OCI-LY1 (cell line): ENCODE results near the gene EPHA4.

Experiments used
- H2AFZ ChIP-seq: fragments of 200-600 bp; sonication (generic), shearing (Covaris generic); 2 replicates; pipeline ENCODE4 v1.6.0; 2014; ENCODE audit warnings: antibody characterized with exemption, mild to moderate bottlenecking, low read length
- H3F3A ChIP-seq: fragments of 200-600 bp; sonication (generic), shearing (Covaris generic); 2 replicates; pipeline ENCODE4 v1.6.0; 2014; ENCODE audit warnings: mild to moderate bottlenecking, antibody characterized with exemption, low read length, moderate library complexity; ENCODE audit not compliant: insufficient read depth
- H3K27ac ChIP-seq: fragments of 200-600 bp; sonication (generic); 2 replicates; pipeline ENCODE4 v1.5.1; 2014; ENCODE audit warnings: low read length, mixed run types, mild to moderate bottlenecking, low read depth; ENCODE audit not compliant: poor library complexity, severe bottlenecking
- H3K27me3 ChIP-seq: fragments of 200-600 bp; sonication (generic); 2 replicates; pipeline ENCODE4 v1.6.0; 2014; ENCODE audit warnings: antibody characterized with exemption, mild to moderate bottlenecking, low read length, moderate library complexity; ENCODE audit not compliant: insufficient read depth
- H3K36me3 ChIP-seq: fragments of 200-600 bp; sonication (generic); 2 replicates; pipeline ENCODE4 v1.6.1; 2014; ENCODE audit warnings: mild to moderate bottlenecking, antibody characterized with exemption, low read length, moderate library complexity, mixed read lengths; ENCODE audit not compliant: insufficient read depth
- H3K4me1 ChIP-seq: fragments of 200-600 bp; sonication (generic); 2 replicates; pipeline ENCODE4 v1.5.1; 2014; ENCODE audit warnings: mild to moderate bottlenecking, low read length, moderate library complexity; ENCODE audit not compliant: insufficient read depth, severe bottlenecking
- H3K4me2 ChIP-seq: fragments of 200-600 bp; sonication (generic), shearing (Covaris generic); 2 replicates; pipeline ENCODE4 v1.6.1; 2014; ENCODE audit warnings: low read length
- H3K4me3 ChIP-seq: fragments of 200-600 bp; sonication (generic); 2 replicates; pipeline ENCODE4 v1.5.1; 2014; ENCODE audit warnings: low read length, low read depth, mild to moderate bottlenecking, mixed read lengths; ENCODE audit not compliant: poor library complexity, severe bottlenecking
- H3K79me2 ChIP-seq: fragments of 200-600 bp; shearing (Covaris generic); 2 replicates; pipeline ENCODE4 v1.6.1; 2016; ENCODE audit warnings: mixed run types, low read length, mixed read lengths; ENCODE audit not compliant: insufficient read depth
- H3K9ac ChIP-seq: fragments of 200-600 bp; sonication (generic), shearing (Covaris generic); 2 replicates; pipeline ENCODE4 v1.6.1; 2014; ENCODE audit warnings: mild to moderate bottlenecking, low read length, mixed read lengths
- H3K9me2 ChIP-seq: fragments of 200-600 bp; sonication (generic), shearing (Covaris generic); 2 replicates; pipeline ENCODE4 v1.6.1; 2014; ENCODE audit warnings: low read depth, mild to moderate bottlenecking, low read length, mixed read lengths
- H3K9me3 ChIP-seq: fragments of 200-600 bp; shearing (Covaris generic); 2 replicates; pipeline ENCODE4 v1.6.1; 2014; ENCODE audit warnings: low read length, mixed read lengths
- H4K20me1 ChIP-seq: fragments of 200-600 bp; sonication (generic), shearing (Covaris generic); 2 replicates; pipeline ENCODE4 v1.6.0; 2016; ENCODE audit warnings: mild to moderate bottlenecking, low read length; ENCODE audit not compliant: insufficient read depth
- CTCF ChIP-seq: fragments of 200-600 bp; sonication (generic), shearing (Covaris generic); IDR thresholded peaks from 2 replicates; pipeline ENCODE4 v1.5.1; 2017; ENCODE audit warnings: mild to moderate bottlenecking, antibody characterized with exemption, low read length, moderate library complexity, mixed read lengths
- EZH2 ChIP-seq: fragments of 200-600 bp; sonication (generic), shearing (Covaris generic); IDR thresholded peaks from 2 replicates; pipeline ENCODE4 v1.8.0; 2017; ENCODE audit warnings: borderline replicate concordance, mixed run types, mild to moderate bottlenecking, antibody characterized with exemption, low read length, moderate library complexity, mixed read lengths

Gene EPHA4

GRCh38 chr2:221571551-221572218 lies 419 bp downstream of the EPHA4 start:
- Histone ChIP-seq H3K4me3 (no peak overlapping the region), H3K4me2 (no peak overlapping the region), H4K20me1 (no peaks in the 10 kb centered on the region)

DNA sequence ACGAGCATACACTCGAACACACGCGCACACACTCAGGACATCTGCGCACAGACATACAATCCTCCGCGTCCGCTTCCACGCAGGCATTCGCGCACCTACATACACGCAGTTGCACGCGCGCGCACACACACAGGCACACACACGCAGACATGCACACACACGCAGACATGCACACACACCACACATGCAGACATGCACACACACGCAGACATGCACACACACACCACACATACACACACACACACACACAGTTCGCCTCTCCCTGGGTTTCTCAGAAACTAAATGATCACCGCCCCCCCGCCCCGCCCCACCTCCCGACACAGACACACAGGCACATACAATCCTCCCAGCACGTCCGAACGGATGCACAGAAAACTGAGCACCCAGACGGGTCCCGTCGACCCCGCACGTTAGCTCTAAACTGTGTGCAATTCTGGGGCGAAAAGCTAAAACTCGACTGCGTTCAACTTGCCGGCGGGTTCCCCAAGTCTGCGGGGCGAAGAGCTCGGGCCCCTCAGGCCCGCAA lies 1.0 kb downstream of the EPHA4 start:
- H3K27me3 ChIP-seq = no peaks in the 10 kb centered on the region
- no peak overlapping the region for H3K27ac ChIP-seq
- no peaks in the 10 kb centered on the region for H3K9me3 ChIP-seq
- no peaks in the 10 kb centered on the region for H3F3A ChIP-seq
- no peaks in the 10 kb centered on the region for H3K4me1 ChIP-seq
- TF ChIP-seq EZH2 (no peak), CTCF (no peak)
- no peaks in the 10 kb centered on the region for H3K79me2 ChIP-seq
- no peak overlapping the region for H3K4me2 ChIP-seq
- H3K9me2 ChIP-seq = no peaks in the 10 kb centered on the region
- H3K4me3 ChIP-seq = no peak overlapping the region
- no peaks in the 10 kb centered on the region for H4K20me1 ChIP-seq
- H3K36me3 ChIP-seq = no peaks in the 10 kb centered on the region
- H2AFZ ChIP-seq = no peak overlapping the region
- no peak overlapping the region for H3K9ac ChIP-seq

More at GRCh38 chr2:221571551-221572218, 419 bp downstream of the EPHA4 start:
- TF ChIP-seq EZH2 (no peak), CTCF (no peak)
- H3K9me3 ChIP-seq = no peaks in the 10 kb centered on the region
- H3K9me2 ChIP-seq = no peaks in the 10 kb centered on the region
- H3K27me3 ChIP-seq = no peaks in the 10 kb centered on the region
- no peak overlapping the region for H2AFZ ChIP-seq
- H3K79me2 ChIP-seq = no peaks in the 10 kb centered on the region
- H3K4me1 ChIP-seq = no peaks in the 10 kb centered on the region
- no peak overlapping the region for H3K27ac ChIP-seq
- no peak overlapping the region for H3K9ac ChIP-seq
- H3K36me3 ChIP-seq = no peaks in the 10 kb centered on the region
- no peaks in the 10 kb centered on the region for H3F3A ChIP-seq

DNA sequence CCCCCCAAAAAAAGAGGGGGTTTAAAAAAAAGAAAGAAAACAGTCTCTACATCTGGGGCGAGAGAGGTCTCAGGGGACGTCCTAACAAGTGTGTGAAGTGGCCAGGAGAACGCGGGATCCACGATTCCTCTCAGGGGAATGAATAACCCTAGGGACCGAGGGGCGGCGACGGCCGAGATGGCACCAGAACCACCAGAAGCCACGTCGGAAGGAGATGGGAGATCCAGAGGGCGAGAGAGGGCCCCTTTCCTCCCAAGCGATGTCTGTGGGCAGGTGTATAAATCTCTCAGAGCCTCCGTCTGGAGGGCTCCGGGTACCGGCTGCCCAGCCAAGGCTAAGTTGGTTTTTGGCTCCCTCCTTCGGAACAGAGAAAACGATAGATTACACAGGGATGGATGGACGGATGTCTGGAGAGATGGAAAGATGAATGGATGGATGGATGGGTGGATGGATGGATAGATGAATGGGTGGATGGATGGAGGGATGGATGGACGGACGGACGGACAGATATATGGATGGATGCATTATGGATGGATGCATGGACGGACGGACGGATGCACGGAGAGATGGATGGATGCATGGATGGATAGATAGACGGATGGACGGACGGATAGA lies 1.7 kb downstream of the EPHA4 start:
- no peaks in the 10 kb centered on the region for H3K36me3 ChIP-seq
- TF ChIP-seq EZH2 = no peak
- TF ChIP-seq CTCF = no peak
- H3K9ac ChIP-seq = no peak overlapping the region
- H4K20me1 ChIP-seq = no peaks in the 10 kb centered on the region
- H3K9me3 ChIP-seq = no peaks in the 10 kb centered on the region
- H3K9me2 ChIP-seq = no peaks in the 10 kb centered on the region
- no peak overlapping the region for H3K27ac ChIP-seq
- no peak overlapping the region for H3K4me3 ChIP-seq
- no peak overlapping the region for H2AFZ ChIP-seq
- no peak overlapping the region for H3K4me2 ChIP-seq
- no peaks in the 10 kb centered on the region for H3F3A ChIP-seq
- H3K79me2 ChIP-seq = no peaks in the 10 kb centered on the region
- H3K27me3 ChIP-seq = no peaks in the 10 kb centered on the region
- H3K4me1 ChIP-seq = no peaks in the 10 kb centered on the region
